Esophagus muscularis mucosa (tissue), 4 donors: ENCODE results near the gene SLC49A3.
"Not testable (repeated sequence)": the region's sequence is repeated elsewhere in the genome, so short reads cannot be mapped to it uniquely, and the experiment has no call there.

ENCODE experiments used
- CTCF ChIP-seq, 3 experiments: fragments of 200-600 bp in 2 of 3; fragments of 450-650 bp in 1 of 3; sonication (generic) in 2 of 3; IDR thresholded peaks; one replicate each; pipeline ENCODE4 v1.5.1; 2017 to 2019; ENCODE audit warnings: antibody characterized with exemption in 3 of 3, mild to moderate bottlenecking in 2 of 3, moderate library complexity in 1 of 3
- EP300 ChIP-seq: sonication (generic); formaldehyde crosslinking; IDR thresholded peaks from one replicate; pipeline ENCODE4 v1.6.1; 2017; ENCODE audit warnings: antibody characterized with exemption
- POLR2A ChIP-seq: fragments of 450-650 bp; IDR thresholded peaks from one replicate; pipeline ENCODE4 v1.6.1; 2017; ENCODE audit warnings: antibody characterized with exemption, moderate library complexity, mild to moderate bottlenecking, low read depth

- TF ChIP-seq CTCF (IDR thresholded peaks at IDR 0.05); POLR2A; EP300: not testable (repeated sequence)
These were observed 46.6 kb downstream of the SLC49A3 start for GRCh38 chr4:642366-642765.
